Right lobe of liver (tissue), 4 donors: ENCODE measurements around the gene RPL12.

Experiments
- POLR2A ChIP-seq: fragments of 450-650 bp; IDR thresholded peaks from one replicate; pipeline ENCODE4 v1.6.1; 2017; ENCODE audit warnings: antibody characterized with exemption, mild to moderate bottlenecking
- TF ChIP-seq, protein P1 (sequence below), 4 donors: fragments of 200-600 bp in 3 of 4; fragments of 450-650 bp in 1 of 4; IDR thresholded peaks; one replicate each; pipeline versions ENCODE4 v1.5.1 to v1.8.0; 2016 to 2022; ENCODE audit warnings: antibody characterized with exemption in 4 of 4, mild to moderate bottlenecking in 2 of 4
- donor health status: DM: no; HTN: no; CAD: no.
- donor health status: DM: no; HTN: no; CAD: no.
- donor health status: DM: no; HTN: yes; CAD: no.

DNA sequence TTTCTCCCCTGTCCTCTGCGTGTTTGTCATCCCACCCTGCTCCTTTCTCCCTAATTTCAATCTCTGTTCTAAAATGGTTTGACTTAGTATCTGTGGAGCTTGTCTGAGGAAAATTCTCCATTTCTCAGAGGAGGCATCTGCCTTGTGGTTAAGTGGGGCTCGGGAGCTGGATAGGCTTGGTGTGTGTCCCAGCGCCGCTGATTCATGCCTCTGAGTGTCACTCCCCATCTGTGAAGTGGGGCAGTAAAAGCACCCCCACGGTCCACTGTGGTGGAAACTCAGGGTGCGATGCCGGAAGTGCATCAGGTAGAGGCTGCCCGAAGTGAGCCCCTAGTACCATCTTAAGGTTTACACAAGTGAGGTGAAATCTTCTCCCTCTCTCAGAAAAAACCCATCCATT is 37.7 kb upstream of the RPL12 start:
- TF ChIP-seq, protein P1, sequence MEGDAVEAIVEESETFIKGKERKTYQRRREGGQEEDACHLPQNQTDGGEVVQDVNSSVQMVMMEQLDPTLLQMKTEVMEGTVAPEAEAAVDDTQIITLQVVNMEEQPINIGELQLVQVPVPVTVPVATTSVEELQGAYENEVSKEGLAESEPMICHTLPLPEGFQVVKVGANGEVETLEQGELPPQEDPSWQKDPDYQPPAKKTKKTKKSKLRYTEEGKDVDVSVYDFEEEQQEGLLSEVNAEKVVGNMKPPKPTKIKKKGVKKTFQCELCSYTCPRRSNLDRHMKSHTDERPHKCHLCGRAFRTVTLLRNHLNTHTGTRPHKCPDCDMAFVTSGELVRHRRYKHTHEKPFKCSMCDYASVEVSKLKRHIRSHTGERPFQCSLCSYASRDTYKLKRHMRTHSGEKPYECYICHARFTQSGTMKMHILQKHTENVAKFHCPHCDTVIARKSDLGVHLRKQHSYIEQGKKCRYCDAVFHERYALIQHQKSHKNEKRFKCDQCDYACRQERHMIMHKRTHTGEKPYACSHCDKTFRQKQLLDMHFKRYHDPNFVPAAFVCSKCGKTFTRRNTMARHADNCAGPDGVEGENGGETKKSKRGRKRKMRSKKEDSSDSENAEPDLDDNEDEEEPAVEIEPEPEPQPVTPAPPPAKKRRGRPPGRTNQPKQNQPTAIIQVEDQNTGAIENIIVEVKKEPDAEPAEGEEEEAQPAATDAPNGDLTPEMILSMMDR (IDR thresholded peaks at IDR 0.05): no peak
- TF ChIP-seq POLR2A: no peak
